Measurements from ENCODE around the gene ERCC6.

The ERCC6 gene

DNA sequence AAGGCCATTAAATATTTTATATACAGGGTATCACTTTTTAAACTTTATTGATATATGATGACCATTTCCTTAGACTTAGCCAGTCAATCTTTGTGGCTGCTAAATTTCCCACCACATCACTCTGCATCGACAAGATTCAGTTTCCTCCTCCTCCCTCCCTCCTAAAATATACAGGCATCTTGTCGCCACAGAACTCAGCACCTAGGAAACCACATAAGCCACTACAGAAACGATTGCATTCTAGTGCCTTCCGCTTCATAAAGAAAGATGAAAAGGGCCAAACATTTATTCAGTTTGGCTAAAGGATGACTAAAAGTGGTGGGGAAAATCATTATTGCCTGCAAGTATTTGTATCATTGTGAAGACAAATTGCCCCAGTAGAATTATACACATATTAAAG, 30.7 kb downstream of the ERCC6 start:
- DNase-seq, result peak; percentile 6 to 8

DNA sequence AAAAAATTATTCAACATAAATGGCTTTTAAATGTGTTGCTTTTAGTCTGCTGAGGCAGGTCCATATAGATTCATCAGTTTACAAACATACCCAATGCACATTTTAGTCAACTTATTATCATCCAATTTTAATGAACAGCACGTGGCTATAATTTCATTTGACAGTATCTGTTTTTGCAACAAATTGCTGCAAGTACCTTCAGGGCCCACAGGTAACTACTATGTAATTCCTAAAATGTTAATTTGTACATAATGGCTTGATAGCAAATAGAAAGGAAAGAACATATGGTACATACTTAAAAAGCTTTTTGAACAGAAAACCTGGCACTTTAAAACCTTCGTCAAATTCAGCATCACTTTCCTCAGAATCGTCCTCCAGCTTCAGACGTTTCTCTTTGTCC, 33.3 kb downstream of the ERCC6 start:
- no peak for DNase-seq

DNA sequence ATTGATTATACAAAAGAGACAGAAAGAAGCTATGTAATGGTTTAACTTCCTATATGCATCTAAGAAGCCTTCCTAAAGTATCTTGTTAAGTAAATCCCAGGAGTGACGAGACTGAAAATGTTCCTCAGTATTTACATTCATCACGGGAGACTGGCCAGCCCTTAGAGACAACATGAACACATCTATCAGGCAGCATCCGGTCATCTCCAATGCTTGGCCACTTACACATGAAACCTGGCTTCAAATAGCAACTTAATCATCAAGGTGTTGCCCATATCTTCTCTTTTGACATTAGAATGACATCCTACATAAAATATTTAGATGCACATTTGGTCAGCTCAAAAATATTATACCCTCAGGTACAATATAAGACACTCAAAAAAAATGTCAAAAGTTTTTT, 33.8 kb downstream of the ERCC6 start:
- DNase-seq, result no peak

DNA sequence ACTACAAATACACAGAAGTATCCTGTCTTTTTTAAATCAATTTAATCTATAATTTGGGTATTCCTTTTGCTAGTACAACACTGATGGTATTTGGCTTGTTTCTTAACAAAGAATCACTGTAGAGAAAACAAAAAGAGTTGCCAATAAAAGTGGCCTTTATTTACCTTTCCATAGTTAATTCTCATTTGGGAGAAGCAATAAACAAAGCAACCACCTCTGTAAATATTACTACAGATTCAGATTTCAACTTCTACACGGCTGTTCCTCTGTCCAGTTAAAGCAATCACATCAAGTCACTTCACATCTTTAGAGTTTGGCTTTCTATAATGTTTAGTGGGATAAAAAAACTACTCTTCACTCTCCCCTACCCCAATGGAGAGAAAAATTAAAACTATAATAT, 34.4 kb downstream of the ERCC6 start:
- no peak for DNase-seq

DNA sequence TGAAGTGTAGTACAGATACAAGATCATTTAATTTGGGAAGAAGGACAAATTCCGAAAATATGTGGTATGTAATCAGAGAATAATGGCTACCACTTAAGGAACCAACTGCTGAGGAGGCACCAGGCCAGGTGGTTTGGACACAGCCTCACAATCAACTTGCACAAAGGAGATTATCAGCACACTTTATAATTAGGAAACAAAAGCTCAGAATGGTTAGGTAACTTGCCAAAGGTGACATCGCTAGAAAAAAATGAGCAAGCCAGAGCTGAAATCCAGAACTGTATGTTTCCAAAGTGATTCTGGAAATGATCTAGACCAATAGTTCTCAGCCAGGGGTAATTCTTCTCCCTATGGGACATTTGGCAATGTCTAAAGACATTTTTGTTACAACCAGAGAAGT, 36.6 kb downstream of the ERCC6 start:
- no peak for DNase-seq

GRCh38 chr10:49500412-49500811, 38.5 kb downstream of the ERCC6 start:
- DNase-seq, result no peak

DNA sequence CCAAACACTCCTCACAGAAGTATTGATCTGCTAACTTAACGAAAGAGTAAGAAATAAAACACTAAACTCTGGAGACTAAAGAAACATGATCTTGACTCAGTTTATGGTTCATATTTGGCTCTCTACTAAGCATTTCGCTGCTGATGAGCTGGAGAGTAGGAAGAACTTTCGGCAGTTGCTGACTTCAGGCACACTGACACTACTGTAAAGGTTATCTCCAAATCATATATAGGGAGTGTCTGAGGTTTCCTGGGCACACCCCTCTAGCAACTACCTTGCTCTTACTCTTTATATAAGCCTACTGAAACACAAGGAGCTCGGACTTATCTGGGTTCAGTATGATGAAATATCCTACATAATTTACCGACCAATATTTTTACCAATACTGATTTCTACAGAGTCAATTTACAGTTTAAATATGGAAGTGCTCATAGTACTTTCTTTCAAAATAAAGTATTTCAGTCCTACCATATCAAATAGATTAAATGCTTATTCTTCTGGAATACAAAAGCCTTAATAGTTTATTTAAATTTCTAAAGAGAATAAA, 39.5 kb downstream of the ERCC6 start:
- no peak for DNase-seq

GRCh38 chr10:49498425-49498824, 40.5 kb downstream of the ERCC6 start:
- no peak for DNase-seq

GRCh38 chr10:49497358-49497757, 41.6 kb downstream of the ERCC6 start:
- no peak for DNase-seq

DNA sequence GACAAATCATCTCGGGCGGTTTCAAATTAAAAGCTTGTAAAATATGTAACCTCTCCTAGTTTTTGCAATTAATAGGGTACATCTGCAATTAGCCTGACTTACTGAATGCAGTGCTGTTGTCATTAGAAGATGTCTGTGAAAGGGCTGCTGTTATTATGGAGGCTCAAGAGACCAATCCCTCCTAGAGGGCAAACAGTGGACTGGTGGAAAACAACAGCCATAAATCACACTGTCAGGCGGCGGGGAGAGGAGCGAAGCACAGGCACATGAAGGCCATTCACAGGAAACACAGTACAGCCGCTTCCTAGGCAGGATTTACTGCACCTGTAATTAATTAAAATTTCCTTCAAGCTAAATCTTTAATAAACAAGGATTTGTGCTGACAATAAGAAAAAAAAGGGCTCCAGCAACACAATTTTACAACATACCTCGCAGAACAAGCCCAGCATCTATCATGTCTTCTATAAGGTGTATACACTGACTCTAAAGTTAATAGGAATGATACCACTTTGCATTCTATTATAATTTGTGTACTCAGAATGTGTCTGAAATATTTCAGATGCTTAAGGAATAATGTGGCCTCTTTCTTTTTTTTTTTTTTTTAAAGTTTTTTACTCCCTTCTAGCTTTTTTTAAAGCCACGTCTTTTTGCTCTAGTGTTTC, 50.7 kb downstream of the ERCC6 start:
- DNase-seq, result no peak

- DNase-seq, result no peak
Measured at GRCh38 chr10:49486738-49487137, 52.2 kb downstream of the ERCC6 start.

- DNase-seq, result no peak
Measured at GRCh38 chr10:49486009-49486408, 52.9 kb downstream of the ERCC6 start.

GRCh38 chr10:49484486-49485235, 54.3 kb downstream of the ERCC6 start:
- DNase-seq, result no peak

GRCh38 chr10:49478819-49479218, 60.1 kb downstream of the ERCC6 start:
- no peak for DNase-seq

DNA sequence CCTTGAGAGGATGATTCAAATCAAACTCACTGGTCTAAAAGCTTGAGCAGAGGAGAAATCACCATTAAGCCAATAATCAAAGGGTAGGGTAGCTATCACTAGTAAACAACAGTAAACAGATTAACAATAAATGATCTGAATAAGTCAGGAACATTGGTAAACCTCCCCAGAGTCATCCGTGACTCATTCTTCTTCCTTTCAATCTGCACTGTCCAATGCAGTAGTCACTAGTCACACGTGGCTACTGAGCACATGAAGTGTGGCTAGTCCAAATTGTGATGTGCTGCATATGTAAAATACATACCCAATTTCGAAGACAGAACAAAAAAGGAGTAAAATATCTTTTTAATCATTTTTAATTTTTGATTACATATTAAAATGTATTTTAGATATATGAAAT, 64.0 kb downstream of the ERCC6 start:
- no peak for DNase-seq

DNA sequence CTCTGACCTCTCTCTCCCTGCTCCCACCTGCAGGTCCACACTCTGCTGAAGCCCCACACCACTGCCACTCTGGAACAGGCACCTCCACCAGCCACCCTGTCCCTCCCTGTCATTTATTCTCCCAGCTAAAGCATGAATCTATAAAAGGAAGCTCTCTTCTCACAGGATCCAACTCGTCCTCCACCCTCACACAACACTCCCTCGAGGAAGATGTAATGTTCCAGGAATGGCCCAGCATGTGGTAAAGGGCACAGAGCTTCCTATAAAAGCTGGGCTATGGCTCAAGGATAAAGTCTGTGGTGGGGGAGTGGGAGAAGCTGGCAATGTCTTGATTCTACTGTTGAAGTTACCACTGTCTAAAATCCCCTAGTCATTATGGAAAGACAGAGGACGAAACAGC, 67.4 kb downstream of the ERCC6 start:
- no peak for DNase-seq

DNA sequence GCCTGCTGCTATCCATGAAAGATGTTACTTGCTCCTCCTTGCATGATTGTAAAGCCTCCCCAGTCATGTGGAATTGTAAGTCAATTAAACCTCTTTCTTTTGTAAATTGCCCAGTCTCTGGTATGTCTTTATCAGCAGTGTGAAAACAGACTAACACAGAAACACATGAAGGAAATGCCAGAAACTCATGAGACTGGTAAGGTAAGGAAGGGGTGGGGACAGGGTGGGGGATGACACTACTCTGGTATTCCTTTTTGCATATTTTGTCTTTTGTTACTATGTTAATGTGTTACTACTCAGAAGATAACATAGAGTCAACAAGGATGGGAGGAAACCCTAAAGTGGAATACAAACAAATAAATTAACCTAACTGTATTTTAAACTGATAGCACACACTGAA, 73.2 kb downstream of the ERCC6 start:
- DNase-seq, result no peak

All from AML-193 (cell line).